GM10266 (cell line): ENCODE measurements around the gene ZFP69.

Source experiments
- DNase-seq: peaks from one replicate; pipeline ENCODE4 v3.0.0; 2012; ENCODE audit errors: extremely low spot score
- TF ChIP-seq, protein P1 (sequence below): IDR thresholded peaks from 2 replicates; pipeline ENCODE4 v1.5.1; 2012; ENCODE audit warnings: mild to moderate bottlenecking, low read depth; ENCODE audit not compliant: control insufficient read depth, insufficient read depth; ENCODE audit errors: missing control alignments

ZFP69 gene

DNA sequence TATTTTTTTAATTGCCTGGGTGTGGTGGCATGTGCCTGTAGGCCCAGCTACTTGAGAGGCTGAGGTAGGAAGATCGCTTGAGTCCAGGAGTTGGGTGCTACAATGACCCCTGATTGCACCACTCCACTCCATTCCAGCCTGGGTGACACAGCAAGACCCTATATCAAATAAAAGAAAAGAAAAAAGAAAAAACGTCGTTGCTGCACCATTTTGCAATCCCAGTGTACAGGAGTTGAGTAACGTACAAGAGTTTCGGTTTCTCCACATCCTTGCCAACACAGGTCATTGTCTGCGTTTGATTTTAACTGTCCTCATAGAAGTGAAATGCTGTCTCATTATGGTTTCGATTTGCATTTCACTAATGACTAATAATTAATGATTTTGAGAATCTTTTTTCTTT lies 62.2 kb downstream of the ZFP69 start:
- DNase-seq: no peak
- TF ChIP-seq, protein P1, sequence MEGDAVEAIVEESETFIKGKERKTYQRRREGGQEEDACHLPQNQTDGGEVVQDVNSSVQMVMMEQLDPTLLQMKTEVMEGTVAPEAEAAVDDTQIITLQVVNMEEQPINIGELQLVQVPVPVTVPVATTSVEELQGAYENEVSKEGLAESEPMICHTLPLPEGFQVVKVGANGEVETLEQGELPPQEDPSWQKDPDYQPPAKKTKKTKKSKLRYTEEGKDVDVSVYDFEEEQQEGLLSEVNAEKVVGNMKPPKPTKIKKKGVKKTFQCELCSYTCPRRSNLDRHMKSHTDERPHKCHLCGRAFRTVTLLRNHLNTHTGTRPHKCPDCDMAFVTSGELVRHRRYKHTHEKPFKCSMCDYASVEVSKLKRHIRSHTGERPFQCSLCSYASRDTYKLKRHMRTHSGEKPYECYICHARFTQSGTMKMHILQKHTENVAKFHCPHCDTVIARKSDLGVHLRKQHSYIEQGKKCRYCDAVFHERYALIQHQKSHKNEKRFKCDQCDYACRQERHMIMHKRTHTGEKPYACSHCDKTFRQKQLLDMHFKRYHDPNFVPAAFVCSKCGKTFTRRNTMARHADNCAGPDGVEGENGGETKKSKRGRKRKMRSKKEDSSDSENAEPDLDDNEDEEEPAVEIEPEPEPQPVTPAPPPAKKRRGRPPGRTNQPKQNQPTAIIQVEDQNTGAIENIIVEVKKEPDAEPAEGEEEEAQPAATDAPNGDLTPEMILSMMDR: no peak
